ENCODE data around the gene STXBP5L. TPM values are rescaled to one million over a fixed set of nuclear protein-coding genes. Genes with fewer than 3 reads are reported as not detected.
"Not testable (repeated sequence)": the region's sequence is repeated elsewhere in the genome, so short reads cannot be mapped to it uniquely, and the experiment has no call there.

The STXBP5L gene
- total and polyA plus RNA-seq, 4 donors = not detected

DNA sequence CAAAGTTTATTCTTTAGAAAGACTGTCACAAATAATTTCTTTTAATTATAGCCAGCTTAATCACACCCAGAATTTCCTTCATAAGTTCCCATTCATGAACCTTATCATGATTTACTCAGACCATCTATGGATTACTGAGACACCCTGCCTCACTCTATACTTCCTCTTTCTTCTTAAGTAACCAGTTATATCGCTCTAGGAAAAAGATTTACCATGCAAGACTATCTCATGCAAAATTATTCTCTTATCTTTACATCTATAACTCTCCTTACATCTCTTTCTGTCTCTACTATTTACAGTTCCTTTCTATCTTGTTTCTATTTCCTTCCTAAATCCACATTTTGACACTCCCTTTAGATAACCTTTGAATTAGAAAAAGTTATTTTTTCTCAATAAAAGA, 321.0 kb downstream of the STXBP5L start:
- no peaks in the 10 kb centered on the region for H3K36me3 ChIP-seq (ENCODE audit: control insufficient read depth in 4 of 4, insufficient read depth in 3 of 4, low read depth in 1 of 4, low read length in 3 of 4)
- 60% methylated on average over 1 of the region's 1 CpG for WGBS
- peaks cover 0 to 2% (median 0%) of the 10 kb centered on the region in 4 donors for H3K4me1 ChIP-seq (ENCODE audit: control insufficient read depth in 4 of 4, insufficient read depth in 4 of 4, low read length in 3 of 4)
- no peak overlapping the region for H3K4me3 ChIP-seq (ENCODE audit: low read depth in 1 of 3, low read length in 3 of 3)
- H3K9ac ChIP-seq (ENCODE audit: low read depth in 1 of 2, low read length in 2 of 2) = no peak overlapping the region
- DNase-seq (ENCODE audit: low spot score) = no peak
- TF ChIP-seq RAD21 (IDR thresholded peaks at IDR 0.05) (no peak), HNF4G (IDR thresholded peaks at IDR 0.05) (no peak), HNF4A (conservative IDR thresholded peaks at IDR 0.05) (no peak)
- H3K9me3 ChIP-seq (ENCODE audit: control insufficient read depth in 4 of 4, low read length in 3 of 4) = no peaks in the 10 kb centered on the region
- no peaks in the 10 kb centered on the region for H3K27me3 ChIP-seq (ENCODE audit: control insufficient read depth in 4 of 4, insufficient read depth in 4 of 4, low read length in 3 of 4)
- H3K27ac ChIP-seq (ENCODE audit: low read depth in 1 of 2, low read length in 2 of 2) = no peak overlapping the region

DNA sequence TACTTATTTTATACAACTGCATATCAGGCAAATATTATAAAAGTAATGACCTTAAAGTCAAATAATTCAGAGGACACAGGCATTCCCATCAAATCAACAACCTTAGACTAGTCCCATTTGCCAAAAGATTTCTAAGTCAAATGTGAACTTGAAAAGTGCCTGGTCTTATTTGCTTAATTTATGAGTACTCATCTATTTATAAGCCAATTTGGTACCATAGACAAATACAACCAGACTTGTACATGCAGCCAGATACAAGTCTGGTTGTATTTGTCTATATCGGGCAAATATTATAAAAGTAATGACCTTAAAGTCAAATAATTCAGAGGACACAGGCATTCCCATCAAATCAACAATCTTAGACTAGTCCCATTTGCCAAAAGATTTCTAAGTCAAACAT, 322.2 kb downstream of the STXBP5L start:
- H3K9me3 ChIP-seq (ENCODE audit: control insufficient read depth in 4 of 4, low read length in 3 of 4); H3K4me3 ChIP-seq (ENCODE audit: low read depth in 1 of 3, low read length in 3 of 3); H3K27me3 ChIP-seq (ENCODE audit: control insufficient read depth in 4 of 4, insufficient read depth in 4 of 4, low read length in 3 of 4); DNase-seq (ENCODE audit: low spot score); H3K9ac ChIP-seq (ENCODE audit: low read depth in 1 of 2, low read length in 2 of 2); H3K27ac ChIP-seq (ENCODE audit: low read depth in 1 of 2, low read length in 2 of 2); H3K4me1 ChIP-seq (ENCODE audit: control insufficient read depth in 4 of 4, insufficient read depth in 4 of 4, low read length in 3 of 4); H3K36me3 ChIP-seq (ENCODE audit: control insufficient read depth in 4 of 4, insufficient read depth in 3 of 4, low read depth in 1 of 4, low read length in 3 of 4): not testable (repeated sequence)
- 89% methylated on average over 1 of the region's 1 CpG for WGBS

DNA sequence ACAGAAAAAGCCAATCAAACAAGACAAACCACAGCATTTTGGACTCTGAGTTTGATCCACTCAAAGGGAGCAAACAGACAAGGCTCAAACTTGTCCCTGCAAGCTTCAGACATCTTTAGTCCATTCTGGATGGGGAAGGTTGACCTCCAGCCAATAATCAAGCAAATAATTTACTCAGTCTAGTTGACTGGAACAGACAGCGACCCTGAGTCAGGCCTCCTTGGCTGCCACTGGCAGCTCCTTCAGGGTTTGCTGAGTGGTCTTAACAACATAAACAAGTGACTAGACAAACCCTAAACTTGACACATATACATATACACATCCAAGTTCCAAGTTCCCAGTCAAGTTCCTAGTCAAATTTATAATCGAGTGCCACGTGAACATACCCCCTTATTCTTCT, 323.9 kb downstream of the STXBP5L start:
- H3K27ac ChIP-seq (ENCODE audit: low read depth in 1 of 2, low read length in 2 of 2) = no peak overlapping the region
- no peak overlapping the region for H3K4me3 ChIP-seq (ENCODE audit: low read depth in 1 of 3, low read length in 3 of 3)
- no peak overlapping the region for H3K9ac ChIP-seq (ENCODE audit: low read depth in 1 of 2, low read length in 2 of 2)
- WGBS = 69% methylated on average over 3 of the region's 3 CpGs
- H3K27me3 ChIP-seq (ENCODE audit: control insufficient read depth in 4 of 4, insufficient read depth in 4 of 4, low read length in 3 of 4) = no peaks in the 10 kb centered on the region
- TF ChIP-seq, protein P1, sequence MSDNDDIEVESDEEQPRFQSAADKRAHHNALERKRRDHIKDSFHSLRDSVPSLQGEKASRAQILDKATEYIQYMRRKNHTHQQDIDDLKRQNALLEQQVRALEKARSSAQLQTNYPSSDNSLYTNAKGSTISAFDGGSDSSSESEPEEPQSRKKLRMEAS (IDR thresholded peaks at IDR 0.05) = no peak
- H3K36me3 ChIP-seq (ENCODE audit: control insufficient read depth in 4 of 4, insufficient read depth in 3 of 4, low read depth in 1 of 4, low read length in 3 of 4) = no peaks in the 10 kb centered on the region
- DNase-seq (ENCODE audit: low spot score) = no peak
- peaks cover 0 to 2% (median 0%) of the 10 kb centered on the region in 4 donors for H3K4me1 ChIP-seq (ENCODE audit: control insufficient read depth in 4 of 4, insufficient read depth in 4 of 4, low read length in 3 of 4)
- H3K9me3 ChIP-seq (ENCODE audit: control insufficient read depth in 4 of 4, low read length in 3 of 4) = no peaks in the 10 kb centered on the region

DNA sequence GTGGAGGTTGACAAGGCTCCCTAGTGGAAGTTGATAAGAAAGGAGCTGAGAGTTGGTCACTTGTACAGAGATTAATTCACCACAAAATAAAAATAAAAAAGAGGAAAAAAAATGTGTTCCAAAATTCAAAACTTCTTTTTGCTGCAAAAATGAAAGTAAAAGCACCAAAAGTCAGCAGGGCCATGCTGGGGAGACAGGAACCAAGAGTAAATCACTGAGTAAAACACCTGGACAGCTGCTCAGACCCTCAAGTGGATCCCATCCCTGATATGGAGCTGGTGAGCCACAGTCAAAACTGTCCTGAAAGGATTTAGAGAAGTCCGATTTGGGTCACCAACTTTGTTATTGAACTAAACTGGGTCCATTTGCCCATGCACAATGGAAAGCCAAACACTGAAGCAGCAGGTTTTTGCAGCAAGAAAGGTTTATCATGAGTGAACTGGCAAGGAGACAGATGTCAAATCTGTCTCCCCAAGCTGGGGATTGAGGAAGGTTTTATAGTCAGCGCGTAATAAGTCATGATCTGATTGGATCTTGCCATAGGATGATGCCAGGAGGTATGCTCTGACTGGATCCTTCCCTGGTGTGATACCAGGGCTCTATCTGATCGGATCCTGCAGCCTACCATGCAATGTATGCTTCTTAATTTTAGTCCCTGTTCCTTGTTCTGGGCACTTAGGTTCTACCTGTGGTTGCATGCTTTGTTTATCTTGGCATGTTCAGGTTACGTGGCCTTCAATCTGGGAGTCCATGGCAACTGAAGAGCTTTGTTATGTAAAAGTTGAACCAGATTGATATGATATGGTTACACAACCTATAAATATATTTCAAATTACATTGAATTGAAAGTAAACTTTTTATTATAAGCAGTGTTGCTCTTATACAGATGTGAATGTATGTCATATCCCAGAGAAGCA, 324.6 kb downstream of the STXBP5L start:
- Histone ChIP-seq H3K36me3 (ENCODE audit: control insufficient read depth in 4 of 4, insufficient read depth in 3 of 4, low read depth in 1 of 4, low read length in 3 of 4) (no peaks in the 10 kb centered on the region), H3K9ac (ENCODE audit: low read depth in 1 of 2, low read length in 2 of 2) (no peak overlapping the region), H3K27me3 (ENCODE audit: control insufficient read depth in 4 of 4, insufficient read depth in 4 of 4, low read length in 3 of 4) (no peaks in the 10 kb centered on the region), H3K4me1 (ENCODE audit: control insufficient read depth in 4 of 4, insufficient read depth in 4 of 4, low read length in 3 of 4) (peaks cover 0 to 2% (median 0%) of the 10 kb centered on the region in 4 donors), H3K27ac (ENCODE audit: low read depth in 1 of 2, low read length in 2 of 2) (no peak overlapping the region), H3K9me3 (ENCODE audit: control insufficient read depth in 4 of 4, low read length in 3 of 4) (no peaks in the 10 kb centered on the region), H3K4me3 (ENCODE audit: low read depth in 1 of 3, low read length in 3 of 3) (no peak overlapping the region)
- no peak for TF ChIP-seq HNF4A (conservative IDR thresholded peaks at IDR 0.05)
- TF ChIP-seq, protein P2, sequence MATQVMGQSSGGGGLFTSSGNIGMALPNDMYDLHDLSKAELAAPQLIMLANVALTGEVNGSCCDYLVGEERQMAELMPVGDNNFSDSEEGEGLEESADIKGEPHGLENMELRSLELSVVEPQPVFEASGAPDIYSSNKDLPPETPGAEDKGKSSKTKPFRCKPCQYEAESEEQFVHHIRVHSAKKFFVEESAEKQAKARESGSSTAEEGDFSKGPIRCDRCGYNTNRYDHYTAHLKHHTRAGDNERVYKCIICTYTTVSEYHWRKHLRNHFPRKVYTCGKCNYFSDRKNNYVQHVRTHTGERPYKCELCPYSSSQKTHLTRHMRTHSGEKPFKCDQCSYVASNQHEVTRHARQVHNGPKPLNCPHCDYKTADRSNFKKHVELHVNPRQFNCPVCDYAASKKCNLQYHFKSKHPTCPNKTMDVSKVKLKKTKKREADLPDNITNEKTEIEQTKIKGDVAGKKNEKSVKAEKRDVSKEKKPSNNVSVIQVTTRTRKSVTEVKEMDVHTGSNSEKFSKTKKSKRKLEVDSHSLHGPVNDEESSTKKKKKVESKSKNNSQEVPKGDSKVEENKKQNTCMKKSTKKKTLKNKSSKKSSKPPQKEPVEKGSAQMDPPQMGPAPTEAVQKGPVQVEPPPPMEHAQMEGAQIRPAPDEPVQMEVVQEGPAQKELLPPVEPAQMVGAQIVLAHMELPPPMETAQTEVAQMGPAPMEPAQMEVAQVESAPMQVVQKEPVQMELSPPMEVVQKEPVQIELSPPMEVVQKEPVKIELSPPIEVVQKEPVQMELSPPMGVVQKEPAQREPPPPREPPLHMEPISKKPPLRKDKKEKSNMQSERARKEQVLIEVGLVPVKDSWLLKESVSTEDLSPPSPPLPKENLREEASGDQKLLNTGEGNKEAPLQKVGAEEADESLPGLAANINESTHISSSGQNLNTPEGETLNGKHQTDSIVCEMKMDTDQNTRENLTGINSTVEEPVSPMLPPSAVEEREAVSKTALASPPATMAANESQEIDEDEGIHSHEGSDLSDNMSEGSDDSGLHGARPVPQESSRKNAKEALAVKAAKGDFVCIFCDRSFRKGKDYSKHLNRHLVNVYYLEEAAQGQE (IDR thresholded peaks at IDR 0.05) = no peak
- no peak for TF ChIP-seq RAD21 (IDR thresholded peaks at IDR 0.05)
- no peak for TF ChIP-seq FOXA1 (IDR thresholded peaks at IDR 0.05)
- no peak for TF ChIP-seq HNF4G (IDR thresholded peaks at IDR 0.05)
- TF ChIP-seq NR2F2 (IDR thresholded peaks at IDR 0.05) = no peak
- TF ChIP-seq TAF1 (conservative IDR thresholded peaks at IDR 0.05) = no peak
- TF ChIP-seq GABPA (IDR thresholded peaks at IDR 0.05 in 1 of 2, conservative IDR thresholded peaks at IDR 0.05 in 1 of 2) = no peak
- TF ChIP-seq, protein P3, sequence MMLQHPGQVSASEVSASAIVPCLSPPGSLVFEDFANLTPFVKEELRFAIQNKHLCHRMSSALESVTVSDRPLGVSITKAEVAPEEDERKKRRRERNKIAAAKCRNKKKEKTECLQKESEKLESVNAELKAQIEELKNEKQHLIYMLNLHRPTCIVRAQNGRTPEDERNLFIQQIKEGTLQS (IDR thresholded peaks at IDR 0.05) = no peak
- no peak for TF ChIP-seq YY1 (IDR thresholded peaks at IDR 0.05)
- TF ChIP-seq EGR1 (IDR thresholded peaks at IDR 0.05; ENCODE audit: low read depth in 2 of 2) = no peak
- TF ChIP-seq FOXA2 (IDR thresholded peaks at IDR 0.05) = no peak
- TF ChIP-seq SP1 (IDR thresholded peaks at IDR 0.05) = no peak
- 78% methylated on average over 5 of the region's 5 CpGs for WGBS
- no peak for DNase-seq (ENCODE audit: low spot score)

All from liver (tissue), 9 donors.